ENCODE data around the gene LRRC59.

DNA sequence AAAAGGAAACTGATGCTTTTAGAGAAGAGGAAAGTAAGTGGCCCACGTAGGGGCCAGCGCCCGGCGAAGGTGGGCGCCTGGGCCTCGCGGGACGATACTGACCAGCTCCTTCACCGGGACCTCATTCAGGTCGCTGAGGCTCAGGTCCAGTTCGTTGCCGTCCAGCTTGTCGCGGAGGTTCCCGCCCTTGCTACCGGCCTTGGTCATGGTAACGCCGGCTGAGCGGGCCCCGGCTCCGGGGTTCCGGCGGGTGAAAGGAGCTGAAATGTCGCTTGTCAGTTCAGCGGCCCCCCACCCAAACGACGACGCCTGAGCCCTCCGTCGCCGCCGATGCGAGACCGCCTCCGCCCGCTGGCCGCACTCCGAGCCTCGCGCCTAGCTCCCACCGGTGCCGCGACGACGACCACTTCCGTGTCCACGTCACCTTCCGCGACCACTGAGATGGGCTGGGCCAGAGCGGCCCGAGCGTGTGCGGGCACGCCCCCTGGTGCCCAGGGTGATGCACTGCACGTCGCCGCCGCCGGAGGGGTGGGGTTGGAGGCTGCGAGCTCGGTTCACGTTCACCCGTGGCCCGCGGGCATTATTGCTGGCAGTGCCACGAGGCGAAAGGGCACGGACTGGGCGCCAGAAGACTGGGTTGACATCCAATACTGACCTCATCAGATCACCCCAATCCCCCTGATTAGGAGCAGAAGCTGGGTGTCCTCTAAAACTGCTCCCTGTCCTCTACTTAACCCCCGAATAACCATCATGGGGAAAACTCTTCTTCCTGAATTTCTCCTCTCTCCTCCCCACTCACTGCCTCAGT, at the start of gene LRRC59:
- TF ChIP-seq TCF7L2 (IDR thresholded peaks at IDR 0.05; ENCODE audit: borderline replicate concordance, extremely low read depth, insufficient read depth, insufficient read length) (peak; percentile 68), POLR2AphosphoS5 (IDR thresholded peaks at IDR 0.05; ENCODE audit: low read depth, low read length) (peak; percentile 95), POLR2A (IDR thresholded peaks at IDR 0.05; ENCODE audit: borderline replicate concordance, extremely low read depth, insufficient read depth, insufficient read length) (peak; percentile 71), EZH2phosphoT487 (IDR thresholded peaks at IDR 0.05; ENCODE audit: borderline replicate concordance) (no peak)
- TF ChIP-seq, protein P1, sequence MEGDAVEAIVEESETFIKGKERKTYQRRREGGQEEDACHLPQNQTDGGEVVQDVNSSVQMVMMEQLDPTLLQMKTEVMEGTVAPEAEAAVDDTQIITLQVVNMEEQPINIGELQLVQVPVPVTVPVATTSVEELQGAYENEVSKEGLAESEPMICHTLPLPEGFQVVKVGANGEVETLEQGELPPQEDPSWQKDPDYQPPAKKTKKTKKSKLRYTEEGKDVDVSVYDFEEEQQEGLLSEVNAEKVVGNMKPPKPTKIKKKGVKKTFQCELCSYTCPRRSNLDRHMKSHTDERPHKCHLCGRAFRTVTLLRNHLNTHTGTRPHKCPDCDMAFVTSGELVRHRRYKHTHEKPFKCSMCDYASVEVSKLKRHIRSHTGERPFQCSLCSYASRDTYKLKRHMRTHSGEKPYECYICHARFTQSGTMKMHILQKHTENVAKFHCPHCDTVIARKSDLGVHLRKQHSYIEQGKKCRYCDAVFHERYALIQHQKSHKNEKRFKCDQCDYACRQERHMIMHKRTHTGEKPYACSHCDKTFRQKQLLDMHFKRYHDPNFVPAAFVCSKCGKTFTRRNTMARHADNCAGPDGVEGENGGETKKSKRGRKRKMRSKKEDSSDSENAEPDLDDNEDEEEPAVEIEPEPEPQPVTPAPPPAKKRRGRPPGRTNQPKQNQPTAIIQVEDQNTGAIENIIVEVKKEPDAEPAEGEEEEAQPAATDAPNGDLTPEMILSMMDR (IDR thresholded peaks at IDR 0.05 in 2 of 3, conservative IDR thresholded peaks at IDR 0.05 in 1 of 3; ENCODE audit: borderline replicate concordance in 1 of 3, insufficient read depth in 1 of 3, low read depth in 2 of 3, low read length in 2 of 3) = peak; percentile 83 to 99 (median 94)
